HL-60 (cell line): ENCODE measurements around the gene PLCD1.

Experiments used
- CTCF ChIP-seq: IDR thresholded peaks from one replicate; pipeline ENCODE4 v1.5.1; 2011; ENCODE audit warnings: low read length, control low read depth, inconsistent platforms; ENCODE audit not compliant: insufficient read depth
- GABPA ChIP-seq: IDR thresholded peaks from 2 replicates; pipeline ENCODE4 v1.6.1; 2012; ENCODE audit warnings: low read depth
- POLR2AphosphoS5 ChIP-seq: IDR thresholded peaks from 2 replicates; pipeline ENCODE4 v1.6.1; 2012; ENCODE audit warnings: low read depth
- REST ChIP-seq: IDR thresholded peaks from 2 replicates; pipeline ENCODE4 v1.6.1; 2012; ENCODE audit warnings: low read depth; ENCODE audit not compliant: insufficient replicate concordance

GRCh38 chr3:38016847-38017444, 12.5 kb downstream of the PLCD1 start:
- no peak for TF ChIP-seq CTCF
- TF ChIP-seq POLR2AphosphoS5, result no peak
- no peak for TF ChIP-seq REST
- TF ChIP-seq GABPA, result no peak
